Measurements from ENCODE around the gene KCNK4.

KCNK4 gene

DNA sequence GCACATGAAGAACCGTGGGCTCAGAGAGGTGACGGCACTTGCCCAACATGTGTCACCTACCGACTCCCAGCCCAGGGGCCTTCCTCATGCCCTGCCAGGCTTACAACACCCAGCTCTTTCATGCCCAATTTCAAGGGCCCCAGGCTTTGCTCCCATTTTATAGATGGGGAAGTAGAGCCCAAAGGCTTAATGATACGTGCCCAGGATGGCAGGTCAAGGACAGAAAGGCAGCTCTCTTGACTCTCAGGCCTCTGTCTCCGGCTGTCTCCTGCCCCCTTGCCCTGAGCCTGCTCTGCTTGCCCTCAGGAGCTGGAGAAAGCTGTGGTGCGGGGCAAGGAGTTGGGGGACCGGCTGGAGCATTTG lies 57.9 kb downstream of the KCNK4 start:
- H3K4me3 ChIP-seq (ENCODE audit: low read depth in 1 of 2, low read length in 1 of 2) = no peak overlapping the region
- H3K36me3 ChIP-seq = peaks cover 95% of the 10 kb centered on the region
- H3K4me1 ChIP-seq (ENCODE audit: control insufficient read depth in 1 of 2, insufficient read depth in 1 of 2, low read depth in 1 of 2, low read length in 1 of 2) = peaks cover 23 to 30% of the 10 kb centered on the region in 2 experiments
- no peak overlapping the region for H3K27ac ChIP-seq
- no peaks in the 10 kb centered on the region for H3K9me3 ChIP-seq
- TF ChIP-seq CTCF (IDR thresholded peaks at IDR 0.05) = no peak
- H3K27me3 ChIP-seq = no peaks in the 10 kb centered on the region

- Histone ChIP-seq H3K27me3 (no peaks in the 10 kb centered on the region), H3K36me3 (peaks cover 95% of the 10 kb centered on the region), H3K27ac (no peak overlapping the region), H3K4me3 (ENCODE audit: low read depth in 1 of 2, low read length in 1 of 2) (no peak overlapping the region), H3K9me3 (no peaks in the 10 kb centered on the region), H3K4me1 (ENCODE audit: control insufficient read depth in 1 of 2, insufficient read depth in 1 of 2, low read depth in 1 of 2, low read length in 1 of 2) (peaks cover 19 to 29% of the 10 kb centered on the region in 2 experiments)
- TF ChIP-seq CTCF (IDR thresholded peaks at IDR 0.05) = no peak
Observed at GRCh38 chr11:64349404-64349803, 58.3 kb downstream of the KCNK4 start.
